Endodermal cell (in vitro differentiated cells): ENCODE measurements around the gene AFP. TPM values are rescaled to one million over a fixed set of nuclear protein-coding genes. Genes with fewer than 3 reads are reported as not detected.

Experiments
- DNase-seq: peaks from one replicate; pipeline ENCODE4 v3.0.0-alpha.2; 2017
- H3K27ac ChIP-seq: 2 replicates; pipeline ENCODE4 v1.5.1; 2013; ENCODE audit warnings: mild to moderate bottlenecking, low read depth, low read length, moderate library complexity
- H3K27me3 ChIP-seq: 2 replicates; pipeline ENCODE4 v1.6.1; 2013; ENCODE audit warnings: mild to moderate bottlenecking, low read length, moderate library complexity; ENCODE audit not compliant: insufficient read depth, control insufficient read depth, poor library complexity, severe bottlenecking
- H3K36me3 ChIP-seq: 2 replicates; pipeline ENCODE4 v1.7.0; 2013; ENCODE audit warnings: mild to moderate bottlenecking, low read length, moderate library complexity; ENCODE audit not compliant: control insufficient read depth, insufficient read depth
- H3K4me1 ChIP-seq: one replicate; pipeline ENCODE4 v1.7.0; 2013; ENCODE audit warnings: low read length; ENCODE audit not compliant: control insufficient read depth, insufficient read depth
- H3K4me3 ChIP-seq: 2 replicates; pipeline ENCODE4 v1.5.1; 2013; ENCODE audit warnings: mild to moderate bottlenecking, low read length, moderate library complexity
- H3K9ac ChIP-seq: 2 replicates; pipeline ENCODE4 v1.6.1; 2013; ENCODE audit warnings: mild to moderate bottlenecking, low read length, moderate library complexity; ENCODE audit not compliant: poor library complexity, severe bottlenecking; ENCODE audit errors: extremely low read depth
- H3K9me3 ChIP-seq: 2 replicates; pipeline ENCODE4 v1.6.1; 2013; ENCODE audit warnings: mild to moderate bottlenecking, low read length, moderate library complexity; ENCODE audit not compliant: control insufficient read depth
- H3K27ac Mint-ChIP-seq: 2 replicates; pipeline ENCODE4 v1.8.0; 2020; ENCODE audit warnings: mixed read lengths
- H3K27me3 Mint-ChIP-seq: 2 replicates; pipeline ENCODE4 v1.8.0; 2021; ENCODE audit warnings: mild to moderate bottlenecking, mixed read lengths; ENCODE audit not compliant: insufficient read depth
- H3K36me3 Mint-ChIP-seq: 2 replicates; pipeline ENCODE4 v1.8.0; 2020; ENCODE audit warnings: low read depth, mixed read lengths
- H3K4me1 Mint-ChIP-seq: 2 replicates; pipeline ENCODE4 v1.8.0; 2020; ENCODE audit warnings: mixed read lengths
- H3K4me3 Mint-ChIP-seq: 2 replicates; pipeline ENCODE4 v1.8.0; 2020; ENCODE audit warnings: mild to moderate bottlenecking, moderate library complexity, mixed read lengths
- H3K9me3 Mint-ChIP-seq: 2 replicates; pipeline ENCODE4 v1.8.0; 2020; ENCODE audit warnings: mild to moderate bottlenecking, mixed read lengths
- CTCF ChIP-seq: fragments of 200-600 bp; sonication (generic); conservative IDR thresholded peaks from 2 replicates; pipeline ENCODE4 v1.5.0; 2021; ENCODE audit warnings: antibody characterized with exemption, mild to moderate bottlenecking
- WGBS, 2 experiments: methylation state at CpG; one replicate each; pipeline versions ENCODE4 v1.1.5 to v1.1.7; 2013; ENCODE audit warnings: missing lambda C conversion rate in 2 of 2, mixed read lengths in 1 of 2; ENCODE audit not compliant: insufficient coverage in 1 of 2, insufficient read length in 1 of 2; 5-methylcytosine and 5-hydroxymethylcytosine counted together
- total RNA-seq, 2 donors: library from RNA; stranded (reverse); fragmentation: NEBNext Ultra II Directional in 1 of 2; extraction: Animal tissue kit (Norgen Biotek cat#: 25700) in 1 of 2; gene quantifications; 2 replicates in 1 of 2; 3 replicates in 1 of 2; pipeline ENCODE4 v1.2.1, GENCODE V29; 2021

Gene AFP
- total RNA-seq, 2 donors from 2014 or later: 1.6 TPM; not detected in 1

GRCh38 chr4:73434311-73434710 lies 1.7 kb upstream of the AFP start:
- H3K27ac Mint-ChIP-seq: no peak overlapping the region
- 67 to 68% methylated on average over 3 of the region's 3 CpGs for WGBS, 2 experiments
- Histone ChIP-seq H3K9me3 (no peaks in the 10 kb centered on the region), H3K4me1 (peaks cover 9% of the 10 kb centered on the region), H3K4me3 (no peak overlapping the region), H3K9ac (no peak overlapping the region), H3K27ac (no peak overlapping the region), H3K27me3 (no peaks in the 10 kb centered on the region), H3K36me3 (no peaks in the 10 kb centered on the region)
- H3K4me3 Mint-ChIP-seq: no peak overlapping the region
- H3K27me3 Mint-ChIP-seq: peaks cover 3% of the 10 kb centered on the region
- H3K4me1 Mint-ChIP-seq: peaks cover 20% of the 10 kb centered on the region
- H3K9me3 Mint-ChIP-seq: no peaks in the 10 kb centered on the region
- peak; percentile 78 for TF ChIP-seq CTCF
- DNase-seq: no peak
- no peaks in the 10 kb centered on the region for H3K36me3 Mint-ChIP-seq

- Histone ChIP-seq H3K9ac (no peak overlapping the region), H3K4me1 (peaks cover 9% of the 10 kb centered on the region), H3K36me3 (no peaks in the 10 kb centered on the region), H3K27ac (no peak overlapping the region), H3K9me3 (no peaks in the 10 kb centered on the region), H3K27me3 (peaks cover 5% of the 10 kb centered on the region), H3K4me3 (no peak overlapping the region)
- peaks cover 12% of the 10 kb centered on the region for H3K4me1 Mint-ChIP-seq
- no peak overlapping the region for H3K27ac Mint-ChIP-seq
- H3K27me3 Mint-ChIP-seq: peaks cover 12% of the 10 kb centered on the region
- WGBS, 2 experiments: 93 to 100% methylated on average over 1 to 3 of the region's 3 CpGs
- DNase-seq: no peak
- H3K36me3 Mint-ChIP-seq: no peaks in the 10 kb centered on the region
- no peak for TF ChIP-seq CTCF
- no peaks in the 10 kb centered on the region for H3K9me3 Mint-ChIP-seq
- no peak overlapping the region for H3K4me3 Mint-ChIP-seq
Measured at GRCh38 chr4:73436674-73437557, 895 bp downstream of the AFP start.

GRCh38 chr4:73437558-73437956 lies 1.5 kb downstream of the AFP start:
- Mint-ChIP-seq H3K4me3 (no peak overlapping the region), H3K27me3 (peaks cover 18% of the 10 kb centered on the region), H3K4me1 (peaks cover 8% of the 10 kb centered on the region), H3K27ac (no peak overlapping the region), H3K9me3 (no peaks in the 10 kb centered on the region), H3K36me3 (no peaks in the 10 kb centered on the region)
- Histone ChIP-seq H3K27me3 (peaks cover 11% of the 10 kb centered on the region), H3K4me1 (peaks cover 6% of the 10 kb centered on the region), H3K4me3 (no peak overlapping the region), H3K9ac (no peak overlapping the region), H3K36me3 (no peaks in the 10 kb centered on the region), H3K27ac (no peak overlapping the region), H3K9me3 (no peaks in the 10 kb centered on the region)
- TF ChIP-seq CTCF: no peak
- no peak for DNase-seq
